Transverse colon (tissue), 4 donors: ENCODE results near the gene SLC2A1.

Source experiments
- CTCF ChIP-seq, 5 experiments: fragments of 200-600 bp in 3 of 5; fragments of 450-650 bp in 2 of 5; sonication (generic) in 3 of 5; IDR thresholded peaks; 1 replicate in 2 of 5; 2 replicates in 3 of 5; pipeline ENCODE4 v1.5.1; 2016 to 2017; ENCODE audit warnings: antibody characterized with exemption in 5 of 5, inconsistent platforms in 3 of 5, mild to moderate bottlenecking in 2 of 5, moderate library complexity in 1 of 5
- POLR2A ChIP-seq: fragments of 450-650 bp; IDR thresholded peaks from one replicate; pipeline ENCODE4 v1.6.1; 2016; ENCODE audit warnings: antibody characterized with exemption, mild to moderate bottlenecking, moderate library complexity
- POLR2AphosphoS5 ChIP-seq, 3 donors: sonication (generic); formaldehyde crosslinking; IDR thresholded peaks; one replicate each; pipeline ENCODE4 v1.6.1; 2016; ENCODE audit warnings: antibody characterized with exemption in 3 of 3

- TF ChIP-seq CTCF (IDR thresholded peaks at IDR 0.05) (no peak), POLR2AphosphoS5 (IDR thresholded peaks at IDR 0.05) (no peak), POLR2A (no peak)
Observed at GRCh38 chr1:43005460-43006361, 47.0 kb upstream of the SLC2A1 start.
